GM12892 (cell line): ENCODE data around the gene ZBTB16.

Source experiments
- POLR2A ChIP-seq: IDR thresholded peaks from 2 replicates; pipeline ENCODE4 v1.6.1; 2011; ENCODE audit warnings: low read depth, low read length, control low read depth
- POLR2AphosphoS5 ChIP-seq: IDR thresholded peaks from 2 replicates; pipeline ENCODE4 v1.6.1; 2011; ENCODE audit warnings: low read depth, low read length, control low read depth
- TAF1 ChIP-seq: IDR thresholded peaks from 2 replicates; pipeline ENCODE4 v1.6.1; 2011; ENCODE audit warnings: low read depth, mild to moderate bottlenecking, control low read depth, low read length, borderline replicate concordance

DNA sequence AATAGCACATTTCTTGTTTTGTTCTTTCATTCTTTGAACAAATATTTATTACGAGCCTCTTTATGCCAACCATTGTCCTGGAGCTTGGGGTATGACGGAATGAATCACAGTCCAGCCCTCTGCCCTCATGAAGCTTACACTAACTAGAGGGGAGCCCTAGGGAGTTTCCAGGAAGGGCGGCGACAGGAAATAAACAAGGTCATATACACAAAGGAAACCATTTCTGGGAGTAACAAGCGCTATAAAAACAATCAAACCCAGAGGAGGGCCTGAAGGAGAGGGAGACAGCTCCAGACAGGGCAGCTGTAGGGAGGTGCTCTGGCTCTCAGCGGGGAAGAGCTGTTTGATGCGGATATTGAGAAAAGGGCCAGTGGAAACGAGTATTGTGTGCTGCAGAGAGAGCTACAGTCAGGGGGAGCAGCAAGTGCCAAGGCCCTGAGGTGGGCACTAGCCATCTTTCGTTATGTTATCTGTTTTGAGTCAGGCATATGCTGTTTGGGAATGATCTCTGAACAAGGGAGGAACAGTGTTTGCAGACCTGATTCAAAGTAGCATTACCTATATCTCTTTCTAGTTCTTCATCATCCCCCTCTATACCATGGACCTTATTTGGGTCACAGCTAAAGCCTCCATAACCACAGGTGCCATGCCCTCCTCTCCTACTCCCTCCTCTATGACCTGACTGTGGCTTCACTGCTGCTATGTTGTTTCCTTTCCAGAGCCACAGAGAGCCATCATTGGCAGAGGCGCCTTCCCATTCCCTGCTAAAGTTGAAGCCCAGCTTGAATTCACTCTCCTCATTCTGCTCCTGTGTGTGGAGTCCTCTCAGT, 15.3 kb upstream of the ZBTB16 start:
- TF ChIP-seq POLR2A (no peak), POLR2AphosphoS5 (no peak), TAF1 (no peak)
